Heart left ventricle (tissue), 16 donors: ENCODE data around the gene TMEFF2. TPM values are rescaled to one million over a fixed set of nuclear protein-coding genes. Genes with fewer than 3 reads are reported as not detected.

Experiments
- ATAC-seq, 4 donors: fragments of 200-7000 bp; cut with Tn5 transposase; one replicate each; pipeline ENCODE4 v1.9.1; 2020 to 2022; ENCODE audit warnings: moderate library complexity in 4 of 4, mild to moderate bottlenecking in 3 of 4, moderate number of reproducible peaks in 1 of 4
- DNase-seq, 5 donors: peaks; one replicate each; pipeline ENCODE4 v3.0.0-alpha.2; 2020
- H3K27ac ChIP-seq, 12 donors: fragments of 200-600 bp; sonication (generic) in 4 of 12; one replicate each; pipeline versions ENCODE4 v1.5.0 to v1.8.0; 2016 to 2022; ENCODE audit warnings: mild to moderate bottlenecking in 2 of 12
- H3K27me3 ChIP-seq, 9 donors: fragments of 200-600 bp; sonication (generic) in 2 of 9; one replicate each; pipeline versions ENCODE4 v1.5.1 to v1.8.0; 2016 to 2022; ENCODE audit warnings: mild to moderate bottlenecking in 3 of 9
- H3K36me3 ChIP-seq, 9 donors: fragments of 200-600 bp; sonication (generic) in 2 of 9; one replicate each; pipeline versions ENCODE4 v1.5.0 to v1.8.0; 2018 to 2022; ENCODE audit warnings: mild to moderate bottlenecking in 2 of 9
- H3K4me1 ChIP-seq, 12 donors: fragments of 200-600 bp; sonication (generic) in 4 of 12; one replicate each; pipeline versions ENCODE4 v1.5.0 to v1.8.0; 2016 to 2022; ENCODE audit warnings: mild to moderate bottlenecking in 3 of 12
- H3K4me3 ChIP-seq, 12 donors: fragments of 200-600 bp; sonication (generic) in 4 of 12; one replicate each; pipeline versions ENCODE4 v1.5.0 to v1.8.0; 2017 to 2022; ENCODE audit warnings: mild to moderate bottlenecking in 9 of 12, moderate library complexity in 4 of 12
- H3K9me3 ChIP-seq, 12 donors: fragments of 200-600 bp; sonication (generic) in 4 of 12; one replicate each; pipeline versions ENCODE4 v1.5.0 to v1.8.0; 2016 to 2022; ENCODE audit warnings: mild to moderate bottlenecking in 1 of 12
- CTCF ChIP-seq, 12 donors: fragments of 200-600 bp; sonication (generic) in 4 of 12; IDR thresholded peaks; one replicate each; pipeline versions ENCODE4 v1.5.0 to v1.8.0; 2018 to 2022; ENCODE audit warnings: antibody characterized with exemption in 12 of 12, mild to moderate bottlenecking in 5 of 12
- POLR2A ChIP-seq, 2 donors: fragments of 450-650 bp; IDR thresholded peaks; one replicate each; pipeline ENCODE4 v1.6.1; 2017; ENCODE audit warnings: antibody characterized with exemption in 2 of 2, mild to moderate bottlenecking in 2 of 2, moderate library complexity in 2 of 2
- WGBS, 4 donors: extraction: QIAGEN DNeasy Blood & Tissue Kit in 2 of 4; methylation state at CpG; one replicate each; pipeline versions ENCODE4 v1.1.5 to v1.1.7; 2013 to 2018; 5-methylcytosine and 5-hydroxymethylcytosine counted together
- intact Hi-C, 10 donors: fragments of 100-400 bp; cut with DNase I; formaldehyde crosslinking; loops; one replicate each; pipeline versions ENCODE4 v1.11.1 to v1.14.2; 2022
- polyA plus RNA-seq, 2 donors: library from polyadenylated mRNA; stranded (reverse); fragments of 200-250 nt; gene quantifications; one replicate each; pipeline ENCODE4 v1.2.3, GENCODE V29; 2013
- total RNA-seq, 9 donors: library from RNA; depleted of rRNA in 2 of 9; stranded (reverse); fragments of >200 nt in 2 of 9; fragmentation: NEBNext Ultra II Directional in 3 of 9; extraction: Animal tissue kit (Norgen Biotek cat#: 25700) in 3 of 9; gene quantifications; one replicate each; pipeline versions ENCODE4 v1.1.0 to v1.2.4, GENCODE V29; 2016 to 2023
- donor health status: ischemic (EF 13 %, LVEDD 7.1; RV severe dilation, severe dysfunction).
- donor health status: healthy with polysubstance abuse.
- donor health status: DM: no; HTN: yes; CAD: no.
- donor health status: DM: no; HTN: no; CAD: no.
- donor health status: ischemic (EF 25% LVEDD 6.9; RV normal size, moderate dysfunction).
- donor health status: ischemic (EF 25% LVEDD 5.7; RV mildly dilated, moderate dysfunction).
- donor health status: healthy.
- donor health status: DM: yes; HTN: yes; CAD: no.
- donor health status: ischemic (EF 35%, LVEDD 5.7; RV mildly dilated, moderate dysfunction).
- donor health status: nonischemic (EF 11% LVEDD 7.7; RV severe dilation, severe dysfunction).
- donor health status: DM: yes; HTN: yes; CAD: no.
- donor health status: PGD.
- donor health status: ischemic (EF 29% LVEDD 5.4; RV normal size, mild dysfunction).
- donor health status: nonischemic (EF 23%, LVEDD 6.1; RV moderate dilation, normal function).

The TMEFF2 gene
- total and polyA plus RNA-seq, 11 donors: 0.08 to 0.44 (median 0.23) TPM; not detected in 7

- 82 to 99% (median 90%) methylated on average over 4 of the region's 4 CpGs for WGBS, 4 donors
- intact Hi-C loops: no loop called here
- Histone ChIP-seq H3K9me3 (no peaks in the 10 kb centered on the region), H3K36me3 (no peaks in the 10 kb centered on the region), H3K27ac (no peak overlapping the region), H3K4me1 (no peaks in the 10 kb centered on the region), H3K27me3 (no peaks in the 10 kb centered on the region), H3K4me3 (no peak overlapping the region)
- TF ChIP-seq POLR2A (IDR thresholded peaks at IDR 0.05) (no peak), CTCF (IDR thresholded peaks at IDR 0.05) (no peak)
- no peak for ATAC-seq
- no peak for DNase-seq
Measured at GRCh38 chr2:192049362-192049761, 145.4 kb downstream of the TMEFF2 start.

GRCh38 chr2:192047315-192048107 lies 147.2 kb downstream of the TMEFF2 start:
- ATAC-seq (no peak), DNase-seq (no peak)
- TF ChIP-seq POLR2A (IDR thresholded peaks at IDR 0.05) (no peak), CTCF (IDR thresholded peaks at IDR 0.05) (no peak)
- no peaks in the 10 kb centered on the region for H3K36me3 ChIP-seq
- no peaks in the 10 kb centered on the region for H3K4me1 ChIP-seq
- 84 to 94% (median 90%) methylated on average over 2 of the region's 2 CpGs for WGBS, 4 donors
- no peaks in the 10 kb centered on the region for H3K27me3 ChIP-seq
- no peak overlapping the region for H3K27ac ChIP-seq
- intact Hi-C loops: no loop called here
- no peaks in the 10 kb centered on the region for H3K9me3 ChIP-seq
- H3K4me3 ChIP-seq: no peak overlapping the region

DNA sequence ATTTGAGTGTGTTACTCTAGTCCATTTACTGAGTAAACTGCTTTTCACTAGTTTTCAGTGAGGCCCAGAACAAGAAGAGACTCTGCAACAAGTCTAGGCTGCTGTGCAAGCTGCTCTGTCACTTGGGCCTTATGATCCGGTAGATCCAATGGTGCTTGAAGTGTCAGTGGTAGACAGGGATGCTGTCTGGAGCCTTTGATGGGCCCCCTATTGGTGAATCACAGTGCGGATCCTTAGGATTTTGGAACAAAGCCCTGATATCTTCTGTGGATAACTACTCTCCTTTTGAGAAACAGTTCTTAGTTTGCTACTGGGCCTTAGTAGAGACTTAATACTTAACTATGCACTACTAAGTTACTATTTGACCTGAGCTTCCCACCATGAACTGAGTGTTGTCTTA lies 150.2 kb downstream of the TMEFF2 start:
- H3K27ac ChIP-seq: no peak overlapping the region
- H3K4me3 ChIP-seq: no peak overlapping the region
- H3K4me1 ChIP-seq: no peaks in the 10 kb centered on the region
- no peaks in the 10 kb centered on the region for H3K9me3 ChIP-seq
- no peaks in the 10 kb centered on the region for H3K27me3 ChIP-seq
- 89 to 100% (median 96%) methylated on average over 1 to 2 of the region's 2 CpGs for WGBS, 4 donors
- no peak for TF ChIP-seq POLR2A (IDR thresholded peaks at IDR 0.05)
- TF ChIP-seq CTCF (IDR thresholded peaks at IDR 0.05): no peak
- ATAC-seq (no peak), DNase-seq (no peak)
- intact Hi-C loops: no loop called here
- H3K36me3 ChIP-seq: no peaks in the 10 kb centered on the region

- intact Hi-C loops: no loop called here
- Histone ChIP-seq H3K4me1 (no peaks in the 10 kb centered on the region), H3K27me3 (no peaks in the 10 kb centered on the region), H3K27ac (no peak overlapping the region), H3K9me3 (no peaks in the 10 kb centered on the region), H3K4me3 (no peak overlapping the region), H3K36me3 (no peaks in the 10 kb centered on the region)
- 88 to 91% (median 89%) methylated on average over 6 of the region's 6 CpGs for WGBS, 4 donors
- ATAC-seq (no peak), DNase-seq (no peak)
- TF ChIP-seq POLR2A (IDR thresholded peaks at IDR 0.05): no peak
- no peak for TF ChIP-seq CTCF (IDR thresholded peaks at IDR 0.05)
Measured at GRCh38 chr2:192043216-192043870, 151.4 kb downstream of the TMEFF2 start.
